HUES64 (cell line): Measurements from ENCODE around the gene TOGARAM1.
"Not testable (repeated sequence)": the region's sequence is repeated elsewhere in the genome, so short reads cannot be mapped to it uniquely, and the experiment has no call there.

Experiments used
- H3K27ac ChIP-seq: 2 replicates; pipeline ENCODE4 v1.7.0; 2013; ENCODE audit warnings: low read depth, low read length, inconsistent platforms
- H3K27me3 ChIP-seq: 2 replicates; pipeline ENCODE4 v1.6.1; 2013; ENCODE audit warnings: mild to moderate bottlenecking, low read length; ENCODE audit not compliant: insufficient read depth
- H3K36me3 ChIP-seq: 2 replicates; pipeline ENCODE4 v1.6.1; 2013; ENCODE audit warnings: mild to moderate bottlenecking, low read length; ENCODE audit not compliant: insufficient read depth
- H3K4me1 ChIP-seq: 2 replicates; pipeline ENCODE4 v1.6.1; 2013; ENCODE audit warnings: mild to moderate bottlenecking, low read length, moderate library complexity; ENCODE audit not compliant: insufficient read depth
- H3K4me3 ChIP-seq: 2 replicates; pipeline ENCODE4 v1.5.1; 2013; ENCODE audit warnings: mild to moderate bottlenecking, low read length, moderate library complexity
- H3K9ac ChIP-seq: 2 replicates; pipeline ENCODE4 v1.6.1; 2013; ENCODE audit warnings: mild to moderate bottlenecking, low read depth, low read length
- H3K9me3 ChIP-seq: 2 replicates; pipeline ENCODE4 v1.6.1; 2013; ENCODE audit warnings: low read depth, low read length; ENCODE audit not compliant: insufficient read depth
- WGBS: fragments of 150-250, 120-280 bp; methylation state at CpG from one replicate; pipeline ENCODE4 v1.1.7; 2013; ENCODE audit warnings: missing lambda C conversion rate; 5-methylcytosine and 5-hydroxymethylcytosine counted together

The TOGARAM1 gene

GRCh38 chr14:45070215-45070614 lies 108.2 kb downstream of the TOGARAM1 start:
- Histone ChIP-seq H3K36me3 (peaks cover 23% of the 10 kb centered on the region), H3K4me3 (no peak overlapping the region), H3K9ac (no peak overlapping the region), H3K9me3 (no peaks in the 10 kb centered on the region), H3K4me1 (no peaks in the 10 kb centered on the region), H3K27ac (no peak overlapping the region), H3K27me3 (no peaks in the 10 kb centered on the region)
- WGBS: 83% methylated on average over 1 of the region's 1 CpG

- 95% methylated on average over 6 of the region's 6 CpGs for WGBS
- Histone ChIP-seq H3K27ac (no peak overlapping the region), H3K36me3 (peaks cover 23% of the 10 kb centered on the region)
These were observed 110.1 kb downstream of the TOGARAM1 start for GRCh38 chr14:45072126-45072525.

GRCh38 chr14:45073231-45073879 lies 111.4 kb downstream of the TOGARAM1 start:
- peaks cover 8% of the 10 kb centered on the region for H3K4me1 ChIP-seq
- H3K27ac ChIP-seq: no peak overlapping the region
- peaks cover 23% of the 10 kb centered on the region for H3K36me3 ChIP-seq

More at GRCh38 chr14:45072126-45072525, 110.1 kb downstream of the TOGARAM1 start:
- H3K27me3 ChIP-seq: no peaks in the 10 kb centered on the region
- H3K4me3 ChIP-seq: no peak overlapping the region
- H3K9me3 ChIP-seq: no peaks in the 10 kb centered on the region
- H3K9ac ChIP-seq: no peak overlapping the region
- H3K4me1 ChIP-seq: peaks cover 8% of the 10 kb centered on the region

GRCh38 chr14:45078323-45078722 lies 116.3 kb downstream of the TOGARAM1 start:
- H3K4me1 ChIP-seq: peaks cover 10% of the 10 kb centered on the region
- H3K9me3 ChIP-seq: no peaks in the 10 kb centered on the region
- H3K4me3 ChIP-seq: no peak overlapping the region
- H3K36me3 ChIP-seq: peaks cover 6% of the 10 kb centered on the region
- H3K27me3 ChIP-seq: no peaks in the 10 kb centered on the region
- H3K9ac ChIP-seq: no peak overlapping the region
- H3K27ac ChIP-seq: no peak overlapping the region
- 92% methylated on average over 1 of the region's 1 CpG for WGBS

More at GRCh38 chr14:45073231-45073879, 111.4 kb downstream of the TOGARAM1 start:
- no peak overlapping the region for H3K4me3 ChIP-seq
- no peaks in the 10 kb centered on the region for H3K9me3 ChIP-seq
- no peak overlapping the region for H3K9ac ChIP-seq
- no peaks in the 10 kb centered on the region for H3K27me3 ChIP-seq
- 100% methylated on average over 3 of the region's 5 CpGs for WGBS

- not testable (repeated sequence) for H3K9me3 ChIP-seq, H3K27ac ChIP-seq, H3K9ac ChIP-seq, H3K36me3 ChIP-seq, H3K4me3 ChIP-seq, H3K27me3 ChIP-seq
- WGBS: 97% methylated on average over 40 of the region's 40 CpGs
- peaks cover 16% of the 10 kb centered on the region for H3K4me1 ChIP-seq
These were observed 118.5 kb downstream of the TOGARAM1 start for GRCh38 chr14:45080416-45080968.

GRCh38 chr14:45081096-45081495 lies 119.1 kb downstream of the TOGARAM1 start:
- H3K9me3 ChIP-seq, H3K36me3 ChIP-seq, H3K9ac ChIP-seq, H3K27me3 ChIP-seq, H3K4me3 ChIP-seq, H3K27ac ChIP-seq: not testable (repeated sequence)
- WGBS: 94% methylated on average over 3 of the region's 3 CpGs
- H3K4me1 ChIP-seq: peaks cover 17% of the 10 kb centered on the region

- Histone ChIP-seq H3K9ac (no peak overlapping the region), H3K4me1 (0 out of 2 replicates have a peak, but pooled peaks cover 11% of the 10 kb centered on the region), H3K27me3 (no peaks in the 10 kb centered on the region), H3K4me3 (no peak overlapping the region), H3K36me3 (no peaks in the 10 kb centered on the region), H3K9me3 (no peaks in the 10 kb centered on the region), H3K27ac (no peak overlapping the region)
- WGBS: 90% methylated on average over 2 of the region's 2 CpGs
These were observed 120.4 kb downstream of the TOGARAM1 start for GRCh38 chr14:45082420-45082819.

GRCh38 chr14:45083617-45083975 lies 121.6 kb downstream of the TOGARAM1 start:
- H3K27me3 ChIP-seq: no peaks in the 10 kb centered on the region
- H3K9ac ChIP-seq: peak overlapping the region; percentile 74; the same call in 1 of the 2 replicates
- H3K9me3 ChIP-seq: no peaks in the 10 kb centered on the region
- no peak overlapping the region for H3K27ac ChIP-seq
- no peaks in the 10 kb centered on the region for H3K36me3 ChIP-seq
- 0 out of 2 replicates have a peak, but pooled peaks cover 11% of the 10 kb centered on the region for H3K4me1 ChIP-seq
- H3K4me3 ChIP-seq: peak overlapping the region; percentile 98
- WGBS: 5% methylated on average over 10 of the region's 10 CpGs

GRCh38 chr14:45083976-45084722 lies 122.2 kb downstream of the TOGARAM1 start, which contains the start of gene PRPF39:
Gene PRPF39, plus strand, starts transcription at chr14:45084116. Its CDS starts 11,124 bp downstream, at chr14:45095240.
- Histone ChIP-seq H3K9ac (peak within 1 kb of the TSS; percentile 92), H3K36me3 (no peaks in the 10 kb centered on the region), H3K9me3 (no peaks in the 10 kb centered on the region), H3K27me3 (no peaks in the 10 kb centered on the region), H3K4me1 (0 out of 2 replicates have a peak, but pooled peaks cover 11% of the 10 kb centered on the region), H3K27ac (peak within 1 kb of the TSS; percentile 72), H3K4me3 (peak within 1 kb of the TSS; percentile 98)
- WGBS: under 1% methylated on average over 47 of the region's 49 CpGs

GRCh38 chr14:45084946-45085346 lies 123.0 kb downstream of the TOGARAM1 start:
- no peaks in the 10 kb centered on the region for H3K36me3 ChIP-seq
- H3K9ac ChIP-seq: peak overlapping the region; percentile 92
- WGBS: 5% methylated on average over 3 of the region's 4 CpGs
- H3K9me3 ChIP-seq: no peaks in the 10 kb centered on the region
- H3K4me3 ChIP-seq: peak overlapping the region; percentile 98
- H3K27me3 ChIP-seq: no peaks in the 10 kb centered on the region
- H3K27ac ChIP-seq: no peak overlapping the region
- H3K4me1 ChIP-seq: peaks cover 18% of the 10 kb centered on the region; the same call in 1 of the 2 replicates

GRCh38 chr14:45089813-45090212 lies 127.8 kb downstream of the TOGARAM1 start:
- Histone ChIP-seq H3K4me1 (peaks cover 12% of the 10 kb centered on the region; the same call in 1 of the 2 replicates), H3K36me3 (peaks cover 4% of the 10 kb centered on the region), H3K9me3 (no peaks in the 10 kb centered on the region), H3K27me3 (no peaks in the 10 kb centered on the region), H3K4me3 (no peak overlapping the region), H3K27ac (no peak overlapping the region), H3K9ac (no peak overlapping the region)
- no CpG with 5 or more reads among the region's 1 CpG for WGBS
